GM12873 (cell line): ENCODE data around the gene TAF4.

Source experiments
- CTCF ChIP-seq: IDR thresholded peaks from 2 replicates; pipeline ENCODE4 v1.5.1; 2012; ENCODE audit warnings: low read depth, mild to moderate bottlenecking, moderate library complexity, low read length, control low read depth; ENCODE audit not compliant: insufficient read depth; ENCODE audit errors: missing control alignments

The TAF4 gene

GRCh38 chr20:62059401-62059800, 6.3 kb downstream of the TAF4 start:
- TF ChIP-seq CTCF, result no peak

GRCh38 chr20:62058941-62059340, 6.7 kb downstream of the TAF4 start:
- no peak for TF ChIP-seq CTCF

GRCh38 chr20:62056975-62057374, 8.7 kb downstream of the TAF4 start:
- no peak for TF ChIP-seq CTCF

GRCh38 chr20:62056377-62056776, 9.3 kb downstream of the TAF4 start:
- TF ChIP-seq CTCF, result no peak

GRCh38 chr20:62055106-62055861, 10.4 kb downstream of the TAF4 start:
- no peak for TF ChIP-seq CTCF

GRCh38 chr20:62054451-62054953, 11.2 kb downstream of the TAF4 start:
- no peak for TF ChIP-seq CTCF

GRCh38 chr20:62053465-62054196, 12.1 kb downstream of the TAF4 start:
- no peak for TF ChIP-seq CTCF
